Esophagus mucosa (tissue), 1 donor: ENCODE results near the gene NOX5. TPM values are rescaled to one million over a fixed set of nuclear protein-coding genes. Genes with fewer than 3 reads are reported as not detected.
"Not testable (repeated sequence)": the region's sequence is repeated elsewhere in the genome, so short reads cannot be mapped to it uniquely, and the experiment has no call there.

ENCODE experiments used
- ATAC-seq: fragments of 200-7000 bp; cut with Tn5 transposase; one replicate; pipeline ENCODE4 v1.9.1; 2020
- total RNA-seq: library from RNA; stranded (reverse); gene quantifications from one replicate; pipeline ENCODE4 v1.2.4, GENCODE V29; 2023
- donor health status: DM: yes; HTN: yes; CAD: no.

NOX5 gene
- total RNA-seq, 1 donor from 2014 or later, result 0.44 TPM

- ATAC-seq, result no peak
Observed at GRCh38 chr15:69059557-69059943, 45.1 kb downstream of the NOX5 start.

DNA sequence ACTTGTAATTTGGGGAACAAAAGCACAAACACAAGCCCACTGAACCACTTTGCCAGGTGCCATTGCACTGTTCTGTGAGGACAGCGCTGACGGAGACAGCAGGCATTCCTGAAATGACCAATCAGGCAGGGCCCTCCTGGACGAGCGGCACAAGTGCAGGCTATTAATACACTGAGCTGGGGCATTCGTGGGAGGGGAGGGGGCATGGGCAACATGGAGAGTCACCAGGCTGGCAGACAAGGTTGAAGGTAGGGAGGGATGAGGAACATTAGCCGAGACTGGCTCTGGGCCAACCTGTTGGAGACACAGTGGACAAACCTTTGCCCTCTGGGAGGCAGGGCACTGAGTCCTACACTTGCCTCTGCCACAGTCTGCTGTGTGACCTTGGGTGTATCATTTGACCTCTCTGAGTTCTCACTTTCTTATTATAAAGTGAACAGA lies 45.6 kb downstream of the NOX5 start:
- ATAC-seq, result no peak

- ATAC-seq, result no peak
Observed at GRCh38 chr15:69060744-69061143, 46.2 kb downstream of the NOX5 start.

- ATAC-seq, result no peak
Observed at GRCh38 chr15:69061414-69061842, 46.9 kb downstream of the NOX5 start.

- no peak for ATAC-seq
Observed at GRCh38 chr15:69064649-69065048, 50.2 kb downstream of the NOX5 start.

DNA sequence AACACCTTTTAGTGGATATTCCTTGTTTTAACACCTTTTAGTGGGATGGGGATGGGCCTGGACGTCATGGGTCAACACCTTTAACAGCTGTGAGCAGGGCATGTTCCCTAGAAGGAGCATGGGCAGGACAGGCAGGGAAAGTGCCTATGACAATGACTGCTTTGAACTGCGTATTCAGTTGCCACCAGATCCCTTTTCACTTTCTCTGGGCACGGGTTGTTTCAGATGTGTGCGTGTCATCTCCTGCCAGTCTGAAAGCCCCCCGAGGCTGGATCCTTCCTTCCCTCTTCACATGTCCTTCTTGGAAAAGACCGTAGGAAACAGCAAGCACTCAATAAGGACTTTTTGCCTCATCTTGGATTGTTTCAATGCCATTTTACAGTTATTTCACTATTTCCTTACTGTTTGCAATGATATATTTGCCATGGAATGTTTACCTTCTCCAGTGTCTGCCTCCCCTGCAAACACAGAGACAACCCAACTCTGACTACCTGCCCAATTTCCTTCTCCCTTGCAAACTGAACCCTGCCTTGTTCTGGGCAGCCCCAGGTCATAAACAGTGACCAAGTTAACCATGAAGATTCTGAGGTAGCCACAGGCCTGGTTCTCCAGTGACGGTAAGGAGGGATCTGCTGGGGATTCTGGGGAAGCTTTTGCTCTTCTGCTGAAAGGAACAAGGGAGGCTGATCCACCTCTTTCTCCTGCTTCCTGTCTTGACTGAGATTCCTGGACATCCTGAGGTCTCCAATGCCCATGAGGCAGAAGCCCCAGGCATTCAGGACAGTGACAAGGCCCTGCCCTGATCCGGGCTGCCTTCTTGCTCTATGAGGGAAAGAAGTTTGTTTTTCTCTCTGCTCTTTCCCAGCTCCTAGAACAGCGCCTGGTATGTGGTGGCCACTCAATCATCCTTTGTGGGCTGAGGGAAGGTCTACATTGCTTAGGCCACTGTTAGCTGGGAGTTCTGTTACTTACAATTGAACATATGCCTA lies 51.8 kb downstream of the NOX5 start:
- no peak for ATAC-seq

DNA sequence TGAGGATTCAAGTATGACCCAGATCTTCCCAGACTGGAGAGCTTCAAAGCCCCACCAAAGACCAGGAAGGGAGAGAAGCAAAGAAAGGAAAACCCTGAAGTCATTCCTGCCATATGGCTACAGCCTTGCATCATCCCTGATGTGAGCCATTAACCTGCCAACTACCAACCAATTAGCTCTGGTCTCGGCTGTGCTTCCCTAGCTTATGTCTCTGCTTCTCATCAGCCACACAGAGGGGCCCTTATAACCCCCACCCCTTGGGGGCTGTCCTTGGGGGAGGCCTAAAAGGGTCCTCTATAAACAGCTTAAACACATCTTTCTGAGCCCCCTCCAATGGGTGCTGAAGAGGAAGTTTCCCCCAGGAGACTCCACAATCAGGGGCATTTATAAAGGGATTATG lies 52.8 kb downstream of the NOX5 start:
- no peak for ATAC-seq

GRCh38 chr15:69068157-69068556 lies 53.7 kb downstream of the NOX5 start:
- ATAC-seq, result no peak

DNA sequence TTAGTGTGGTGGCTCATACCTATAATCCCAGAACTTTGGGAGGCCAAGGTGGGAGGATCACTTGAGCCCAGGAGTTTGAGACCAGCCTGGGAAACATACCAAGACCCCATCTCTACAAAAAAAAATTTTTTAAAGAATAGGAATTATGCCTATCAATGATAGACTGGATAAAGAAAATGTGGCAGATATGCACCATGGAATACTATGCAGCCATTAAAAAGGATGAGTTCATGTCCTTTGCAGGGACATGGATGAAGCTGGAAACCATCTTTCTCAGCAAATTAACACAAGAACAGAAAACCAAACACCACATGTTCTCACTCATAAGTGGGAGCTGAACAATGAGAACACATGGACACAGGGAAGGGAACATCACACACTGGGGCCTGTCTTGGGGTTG lies 54.8 kb downstream of the NOX5 start:
- not testable (repeated sequence) for ATAC-seq

GRCh38 chr15:69069996-69070395 lies 55.5 kb downstream of the NOX5 start:
- ATAC-seq, result no peak

DNA sequence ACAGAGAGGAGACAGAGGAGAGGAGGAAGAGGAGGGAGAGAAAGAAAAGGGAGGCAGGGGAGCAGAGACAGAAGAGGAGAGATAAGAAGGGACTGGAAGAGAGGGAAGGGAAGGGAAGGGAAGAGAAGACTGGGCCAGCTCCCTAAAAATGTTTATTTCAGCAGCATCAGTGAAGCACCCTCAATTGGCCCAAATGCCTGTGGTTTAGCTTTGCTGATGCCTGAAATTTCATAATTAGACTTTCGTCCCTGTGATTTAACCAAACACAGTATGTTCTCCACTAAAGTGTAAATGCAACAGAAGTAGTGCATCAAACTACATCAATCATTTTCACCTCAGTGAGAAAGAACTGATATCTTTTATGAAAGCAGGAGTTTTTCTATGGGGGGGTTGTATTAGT lies 55.9 kb downstream of the NOX5 start:
- ATAC-seq, result no peak

DNA sequence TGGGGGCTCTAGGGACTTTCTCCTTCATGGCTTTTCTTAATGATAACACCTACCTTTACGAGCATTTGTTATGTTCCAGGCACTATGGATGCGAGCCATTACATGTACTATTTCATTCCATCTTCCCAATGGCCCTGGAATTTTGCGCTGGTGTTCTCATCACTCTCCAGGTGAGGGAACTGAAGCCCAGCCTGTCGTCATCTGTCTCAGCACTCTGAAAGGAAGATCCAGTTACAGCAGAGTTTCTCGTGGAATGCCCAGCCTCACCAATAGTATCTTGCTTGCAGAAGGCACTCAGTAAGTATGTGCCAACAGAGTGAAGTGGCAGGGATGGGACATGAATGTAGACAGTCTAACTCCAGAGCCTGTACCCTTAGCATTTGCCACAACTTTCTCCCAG lies 56.8 kb downstream of the NOX5 start:
- ATAC-seq, result no peak

DNA sequence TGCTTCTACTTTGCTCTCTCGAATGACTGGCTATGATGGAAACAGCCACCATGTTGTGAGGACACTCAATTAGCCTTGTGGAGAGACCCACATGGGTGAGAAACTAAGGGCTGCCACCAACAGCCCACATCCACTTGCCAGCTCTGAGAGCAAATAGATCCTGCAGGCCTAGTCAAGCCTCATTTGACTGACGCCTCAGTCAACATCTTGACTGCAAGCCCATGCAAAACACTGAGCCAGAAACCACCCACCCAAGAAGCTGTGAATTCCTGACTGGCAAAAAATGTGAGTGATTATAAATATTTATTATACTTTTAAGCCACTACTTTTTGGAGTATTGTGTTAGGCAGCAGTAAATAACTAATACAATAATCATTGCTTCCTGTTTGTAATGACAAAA lies 58.4 kb downstream of the NOX5 start:
- ATAC-seq, result no peak

DNA sequence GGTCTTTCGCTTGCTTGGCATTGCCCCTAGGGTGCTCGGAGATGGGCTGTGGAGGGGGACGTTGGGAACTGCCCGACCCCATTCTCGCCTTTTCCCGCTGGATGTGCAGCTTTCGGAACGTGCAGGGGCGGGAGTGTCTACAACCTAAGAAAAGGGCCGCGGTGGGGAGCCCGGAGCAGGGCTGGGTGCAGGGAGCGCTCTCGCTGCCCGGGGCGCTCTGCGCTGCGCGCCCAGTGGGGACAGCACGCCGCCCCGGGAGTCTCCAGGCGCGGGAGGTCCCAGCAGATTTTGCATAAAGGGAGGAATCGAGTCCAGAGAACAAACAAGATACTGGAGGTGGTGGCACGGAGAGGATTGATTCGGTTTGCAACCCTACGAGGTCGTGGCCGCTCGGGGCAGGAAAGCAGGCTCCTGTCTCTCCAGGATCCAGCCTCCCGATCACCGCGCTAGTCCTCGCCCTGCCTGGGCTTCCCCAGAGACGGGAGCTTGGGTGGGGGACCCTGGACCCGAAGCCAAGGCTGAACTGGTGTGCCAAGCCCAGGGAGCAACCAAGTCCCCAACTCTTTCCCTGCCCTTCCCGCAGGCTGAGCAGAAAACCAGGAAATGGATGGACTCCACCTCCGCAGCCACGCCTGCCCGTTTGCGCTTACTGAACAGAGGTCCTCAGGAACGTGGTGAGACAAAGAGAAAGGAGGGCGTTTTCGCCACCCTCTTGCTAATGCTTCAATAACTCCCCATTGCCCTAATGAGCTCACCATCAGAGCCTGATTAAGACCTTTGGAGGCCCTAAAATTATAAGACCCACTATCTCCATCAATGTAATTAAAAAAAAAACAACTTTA lies 59.7 kb downstream of the NOX5 start:
- peak; percentile 77 for ATAC-seq

- peak; percentile 56 for ATAC-seq
Observed at GRCh38 chr15:69074843-69075224, 60.3 kb downstream of the NOX5 start.

DNA sequence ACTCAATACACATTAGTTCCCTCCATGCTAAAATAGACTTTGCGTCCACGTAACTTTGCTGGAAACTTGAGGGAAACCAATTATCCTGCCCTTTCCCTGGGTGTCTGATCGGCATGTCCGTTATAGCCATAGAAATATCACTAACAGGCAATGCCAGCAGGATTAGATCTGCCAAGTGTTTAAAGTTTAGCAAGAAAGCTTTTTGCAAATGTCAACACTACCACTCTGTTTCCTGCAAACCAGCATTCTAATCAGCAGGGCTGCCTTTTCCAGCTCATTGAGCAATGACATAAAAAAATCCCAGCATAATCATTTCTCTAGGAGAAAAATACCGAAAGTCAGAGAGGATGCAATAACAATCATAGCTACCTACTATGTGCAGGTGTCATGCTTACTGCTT lies 60.9 kb downstream of the NOX5 start:
- ATAC-seq, result no peak

DNA sequence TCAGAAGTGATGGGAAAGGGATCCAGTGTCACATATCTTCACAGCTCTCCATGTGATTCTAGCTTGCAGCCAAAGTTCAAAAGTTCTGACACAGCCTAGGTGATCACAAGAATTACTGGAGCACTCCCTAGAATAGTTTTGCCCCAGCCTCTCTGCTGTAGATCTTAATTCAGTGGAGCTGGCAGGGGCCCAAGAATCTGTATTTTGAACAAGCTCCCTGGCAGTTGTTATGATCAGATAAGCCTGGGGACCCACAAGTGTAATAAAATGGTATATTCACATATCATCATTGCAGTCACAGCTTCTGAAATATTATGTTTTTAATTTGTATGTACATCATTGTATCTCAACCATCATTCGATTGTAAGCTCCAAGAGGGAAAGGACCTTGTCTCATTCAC lies 62.3 kb downstream of the NOX5 start:
- no peak for ATAC-seq

DNA sequence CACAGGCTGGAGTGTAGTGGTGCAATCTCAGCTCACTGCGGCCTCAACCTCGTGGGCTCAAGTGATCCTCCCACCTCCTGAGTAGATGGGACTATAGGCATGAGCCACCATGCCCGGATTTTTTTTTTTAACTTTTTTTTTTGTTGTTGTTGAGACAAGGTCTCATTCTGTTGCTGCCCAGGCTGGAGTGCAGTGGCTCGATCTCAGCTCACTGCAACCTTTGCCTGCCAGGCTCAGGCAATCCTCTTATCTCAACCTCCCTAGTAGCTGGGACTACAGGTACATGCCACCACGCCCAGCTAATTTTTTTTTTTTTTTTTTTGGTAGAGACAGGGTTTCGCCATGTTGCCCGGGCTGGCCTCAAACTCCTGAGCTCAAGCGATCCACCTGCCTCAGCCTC lies 64.1 kb downstream of the NOX5 start:
- no peak for ATAC-seq

DNA sequence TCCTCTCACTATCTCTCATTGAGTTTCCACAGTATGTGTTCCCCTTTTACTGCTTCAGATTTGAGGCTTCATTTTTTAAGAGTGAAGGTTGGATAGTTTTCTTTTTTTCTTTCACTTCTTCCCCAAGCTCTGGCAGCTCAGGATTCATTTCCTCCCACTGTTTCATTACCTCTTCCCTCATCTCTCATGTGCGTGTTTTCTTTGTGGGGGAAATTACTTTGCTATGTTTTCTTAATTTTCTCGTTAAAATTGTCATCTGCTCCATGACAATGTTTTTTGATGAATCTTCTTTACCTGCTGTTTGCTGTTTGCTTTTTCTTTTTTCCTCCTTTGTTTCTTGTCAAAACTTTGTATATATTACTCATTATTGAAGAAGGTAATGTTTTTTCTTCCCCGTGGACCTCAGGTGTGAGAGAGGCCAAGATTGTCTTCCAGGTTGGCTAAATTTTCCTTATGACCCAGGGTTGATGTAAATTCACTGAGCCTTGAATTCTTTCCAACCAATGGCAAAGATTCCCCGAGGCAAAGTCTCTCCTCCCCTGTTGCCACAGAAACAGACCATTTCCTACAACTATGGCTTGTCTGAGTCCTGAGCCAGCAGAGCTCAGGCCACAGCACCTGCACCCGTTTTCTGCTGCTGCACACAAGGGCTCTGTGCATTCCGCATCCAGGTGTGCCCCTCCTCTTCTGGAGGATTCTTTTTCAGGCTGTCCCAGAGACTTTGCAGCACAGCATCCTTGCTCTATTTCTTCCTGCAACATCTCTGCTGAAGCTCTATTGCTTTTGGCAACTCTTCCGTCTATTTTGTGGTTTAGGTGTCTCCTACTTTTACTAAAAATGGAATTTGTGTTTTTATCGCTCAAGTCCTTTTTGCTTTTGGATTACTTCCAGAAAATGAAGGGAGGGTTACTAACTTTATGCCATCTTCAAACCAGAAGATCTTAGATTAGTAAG lies 66.1 kb downstream of the NOX5 start:
- peak; percentile 22 for ATAC-seq

DNA sequence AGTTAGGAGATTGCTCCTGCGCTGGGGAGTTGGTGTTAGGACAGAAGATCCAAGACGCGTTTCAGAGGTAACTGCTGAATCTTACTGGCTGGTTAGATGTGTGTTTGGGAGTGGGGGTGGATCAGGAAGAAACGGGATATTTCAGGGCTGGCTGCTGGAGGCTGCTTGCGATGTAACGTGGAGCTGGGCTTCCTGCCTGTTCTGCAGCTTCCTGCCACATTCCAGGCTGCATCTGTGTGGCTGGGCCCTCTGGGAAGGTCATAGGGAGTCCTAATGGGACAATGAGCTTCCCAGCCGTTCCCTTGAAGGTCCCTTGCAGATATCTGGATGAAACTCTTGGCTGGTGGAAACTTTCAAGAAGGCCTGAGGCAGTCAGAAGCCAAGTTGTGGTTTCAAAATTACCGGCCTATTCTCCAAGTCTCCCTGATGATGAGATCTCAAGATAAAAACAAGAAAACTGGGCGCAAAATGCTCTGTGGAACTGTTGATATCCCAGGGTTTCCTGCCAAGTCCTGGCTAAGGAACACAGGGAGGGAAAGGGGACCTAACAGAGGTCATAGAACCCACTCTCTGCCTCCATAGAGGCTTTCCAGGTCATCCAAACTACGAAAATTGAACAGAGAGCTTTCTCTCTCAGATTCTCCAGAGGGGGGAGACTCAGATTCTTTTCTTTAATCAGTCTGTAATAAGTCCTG lies 67.0 kb downstream of the NOX5 start:
- peak; percentile 45 for ATAC-seq

DNA sequence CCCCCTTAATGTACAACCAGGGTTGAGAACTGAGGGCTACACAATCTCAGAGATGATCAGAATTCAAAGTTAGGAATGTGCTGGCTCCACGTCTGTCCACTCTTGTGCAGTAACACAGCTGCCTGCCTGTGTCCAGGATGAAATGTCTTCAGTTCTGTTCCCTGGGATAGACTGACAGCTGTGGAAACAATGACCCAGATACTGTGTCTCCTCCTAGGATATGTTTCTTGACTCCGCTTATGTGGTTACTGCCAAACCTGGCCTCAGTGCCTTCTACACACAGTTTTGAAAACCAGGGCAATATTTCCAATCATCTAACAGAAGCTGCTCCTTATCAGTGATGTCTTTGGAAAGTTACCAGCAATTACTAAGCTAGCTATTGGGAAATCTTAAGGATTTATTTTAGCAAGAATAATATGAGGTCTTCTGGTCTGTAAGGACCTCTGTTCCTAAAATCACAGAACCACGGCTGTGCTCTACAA lies 67.6 kb downstream of the NOX5 start:
- no peak for ATAC-seq

- no peak for ATAC-seq
Observed at GRCh38 chr15:69082554-69082953, 68.1 kb downstream of the NOX5 start.
